Erythroblast (primary cell): ENCODE results near the gene SCT.

Experiments used
- GATA1 ChIP-seq: IDR thresholded peaks from 2 replicates; pipeline ENCODE4 v1.6.1; 2011; ENCODE audit warnings: low read depth, mild to moderate bottlenecking, control low read depth, low read length, moderate library complexity
- POLR2A ChIP-seq: IDR thresholded peaks from 2 replicates; pipeline ENCODE4 v1.6.1; 2011; ENCODE audit warnings: mild to moderate bottlenecking, low read length

GRCh38 chr11:639332-639955, 12.5 kb upstream of the SCT start:
- TF ChIP-seq POLR2A (no peak), GATA1 (no peak)
